Cardiac septum (tissue), 1 donor: ENCODE data around the gene ZBTB8OS. TPM values are rescaled to one million over a fixed set of nuclear protein-coding genes. Genes with fewer than 3 reads are reported as not detected.
"Not testable (repeated sequence)": the region's sequence is repeated elsewhere in the genome, so short reads cannot be mapped to it uniquely, and the experiment has no call there.

Source experiments
- DNase-seq: peaks from one replicate; pipeline ENCODE4 v3.0.0-alpha.2; 2020; ENCODE audit warnings: low spot score
- intact Hi-C: fragments of 100-400 bp; cut with DNase I; formaldehyde crosslinking; loops from one replicate; pipeline ENCODE4 v1.14.0; 2022
- long read RNA-seq: library from polyadenylated mRNA; unstranded; transcript quantifications from one replicate; pipeline ENCODE4 v2.0.0, GENCODE V29; 2021
- total RNA-seq: library from RNA; stranded (reverse); fragmentation: NEBNext Ultra II Directional; extraction: Animal tissue kit (Norgen Biotek cat#: 25700); gene quantifications from one replicate; pipeline ENCODE4 v1.2.1, GENCODE V29; 2021
- donor health status: DM: no; HTN: no; CAD: no.

ZBTB8OS gene
- 30.2 TPM for total RNA-seq
- long read RNA-seq, transcript ZBTB8OS-208 (7 exons, 1,601 nt), result major isoform, 7 of 16 reads
- long read RNA-seq, partial matches to known transcripts, result 0 of 16 reads
- long read RNA-seq, other reads (novel, unspliced or antisense), result 6 of 16 reads

- intact Hi-C loops, result loop anchor here (2.0 kb wide), 2 partner anchors 53 to 167 kb away; partner anchors contain the start of genes S100PBP, SYNC and YARS1
- DNase-seq, result peak; percentile 95
Measured at GRCh38 chr1:32650248-32650751, at the start of gene ZBTB8OS. TSS of gene ZBTB8OS (minus strand) at chr1:32650550. CDS start at chr1:32650529, 21 bp downstream.

- peak; percentile 3 for DNase-seq
Measured at GRCh38 chr1:32696996-32697395, 46.6 kb upstream of the ZBTB8OS start.

DNA sequence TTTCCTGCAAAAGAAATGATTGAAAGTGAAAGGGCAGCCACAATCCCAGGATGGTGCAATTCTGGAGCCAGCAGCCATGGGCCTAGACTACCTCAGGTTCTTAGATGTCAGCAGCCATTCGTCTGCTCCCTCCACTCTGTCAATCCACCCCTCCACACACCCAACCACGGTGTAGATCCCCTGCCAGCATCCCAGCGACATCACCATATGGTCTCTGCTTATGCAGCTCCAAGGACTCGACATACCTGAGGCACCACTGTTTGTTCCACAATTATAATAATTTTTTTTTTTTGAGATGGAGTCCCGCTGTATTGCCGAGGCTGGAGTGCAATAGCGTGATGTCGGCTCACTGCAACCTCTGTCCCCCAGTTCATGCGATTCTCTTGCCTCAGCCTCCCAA lies 45.7 kb upstream of the ZBTB8OS start:
- DNase-seq, result peak; percentile 6
- intact Hi-C loops, result no loop called here

More at GRCh38 chr1:32696996-32697395, 46.6 kb upstream of the ZBTB8OS start:
- intact Hi-C loops, result not testable (repeated sequence)

DNA sequence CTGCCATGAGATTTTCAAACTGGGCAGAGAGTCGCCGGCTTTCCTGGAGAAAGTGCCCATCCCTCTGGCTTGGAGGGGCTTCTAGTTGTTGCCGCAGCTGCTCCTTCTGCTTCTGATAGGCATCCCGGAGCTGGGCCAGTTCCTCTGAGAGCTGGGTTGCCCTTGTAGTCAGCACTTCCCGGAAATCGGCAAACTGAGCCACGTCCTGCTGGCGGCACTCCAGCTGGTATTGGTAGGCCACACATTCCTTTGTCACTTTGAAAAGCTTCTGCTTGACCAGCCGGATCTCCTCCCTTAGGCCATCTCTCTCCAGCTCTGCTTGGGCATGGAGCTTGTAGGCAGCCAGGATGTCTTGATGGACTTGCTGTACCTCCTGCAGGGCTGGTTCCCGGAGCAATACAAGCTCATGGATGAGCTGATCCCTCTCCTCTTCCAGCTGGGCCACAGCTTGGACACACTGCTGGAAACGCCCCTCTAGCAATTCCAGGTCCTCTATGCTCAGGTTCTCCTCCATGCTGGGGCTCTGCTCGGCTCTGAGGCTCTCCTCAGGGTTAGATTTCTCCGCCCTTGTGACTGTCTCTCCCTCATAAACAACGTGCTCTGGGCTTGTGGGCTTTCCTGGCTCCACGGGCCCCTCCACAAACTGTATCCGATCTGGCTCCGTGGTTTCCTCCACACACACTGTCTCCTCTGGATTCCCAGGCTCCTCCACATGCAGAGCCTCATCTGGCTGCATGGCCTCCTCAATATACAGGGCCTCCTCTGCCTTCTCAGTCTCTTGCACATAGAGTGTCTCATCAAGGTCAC lies 45.0 kb upstream of the ZBTB8OS start:
- peak; percentile 63 for DNase-seq
- intact Hi-C loops, result no loop called here

DNA sequence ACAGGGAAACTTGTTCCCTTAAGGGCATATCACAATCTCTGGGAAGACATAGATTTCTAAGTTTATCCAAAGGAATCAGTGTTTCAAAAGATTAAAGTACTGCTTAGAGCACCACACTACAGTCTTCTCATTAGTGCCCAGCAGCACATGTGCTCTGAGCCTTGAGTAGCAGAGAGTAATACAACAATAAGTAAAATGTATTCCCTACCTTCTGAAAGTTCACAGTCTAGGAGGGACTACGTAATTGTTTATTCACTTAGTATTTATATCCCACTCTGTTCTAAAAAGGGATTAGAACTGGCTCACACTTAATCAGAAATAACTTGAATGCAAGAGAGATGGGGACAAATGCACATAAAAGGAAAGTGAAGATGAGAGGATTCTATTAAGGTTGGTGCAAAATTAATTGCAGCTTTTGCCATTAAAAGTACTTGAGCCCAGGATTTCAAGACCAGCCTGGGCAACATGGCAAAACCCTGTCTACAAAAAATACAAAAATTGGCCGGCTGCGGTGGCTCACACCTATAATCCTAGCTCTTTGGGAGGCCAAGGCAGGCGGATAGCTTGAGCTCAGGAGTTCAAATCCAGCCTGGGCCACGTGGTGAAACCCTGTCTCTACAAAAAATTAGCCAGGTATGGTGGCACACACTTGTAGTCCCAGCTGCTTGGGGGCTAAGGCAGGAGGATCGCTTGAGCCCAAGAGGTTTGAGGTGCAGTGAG lies 43.3 kb upstream of the ZBTB8OS start:
- intact Hi-C loops, result no loop called here
- DNase-seq, result no peak

GRCh38 chr1:32686387-32686786 lies 36.0 kb upstream of the ZBTB8OS start:
- DNase-seq, result no peak
- intact Hi-C loops, result no loop called here

- no peak for DNase-seq
- intact Hi-C loops, result no loop called here
Measured at GRCh38 chr1:32685498-32685897, 35.1 kb upstream of the ZBTB8OS start.

GRCh38 chr1:32684167-32684811 lies 33.9 kb upstream of the ZBTB8OS start:
- no peak for DNase-seq
- intact Hi-C loops, result no loop called here

DNA sequence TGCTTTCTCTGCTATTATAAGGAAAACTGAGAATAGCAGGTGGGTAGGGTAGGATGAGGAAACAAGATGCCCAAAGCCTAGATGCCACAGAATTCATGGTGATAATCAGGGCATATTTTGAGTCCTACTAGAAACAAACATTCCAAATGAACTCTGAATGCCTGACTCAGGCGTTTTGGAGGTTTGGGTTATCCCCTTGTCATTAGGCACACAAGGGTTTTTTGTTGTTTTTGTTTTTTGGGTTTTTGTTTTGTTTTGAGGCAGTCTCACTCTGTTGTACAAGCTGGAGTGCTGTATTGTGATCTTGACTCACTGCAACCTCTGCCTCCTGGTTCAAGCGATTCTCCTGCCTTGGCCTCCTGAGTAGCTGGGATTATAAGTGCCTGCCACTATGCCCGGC lies 33.0 kb upstream of the ZBTB8OS start:
- intact Hi-C loops, result no loop called here
- no peak for DNase-seq

DNA sequence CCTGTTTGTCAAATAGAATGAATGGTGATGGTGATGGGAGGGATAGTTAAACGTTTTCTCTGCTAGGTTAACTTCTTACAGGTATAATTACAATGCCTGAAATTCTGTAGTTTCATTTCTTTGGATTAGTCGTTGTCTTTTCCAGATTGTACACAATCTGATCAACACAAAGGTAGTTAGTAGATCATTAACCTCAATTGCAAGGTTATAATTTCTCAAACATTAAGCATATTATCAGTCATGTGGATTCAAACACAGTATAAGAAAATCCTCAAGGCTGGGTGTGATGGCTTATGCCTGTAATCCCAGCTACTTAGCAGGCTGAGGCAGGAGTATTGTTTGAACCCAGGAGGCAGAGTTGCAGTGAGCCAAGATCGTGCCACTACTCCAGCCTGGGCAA lies 31.6 kb upstream of the ZBTB8OS start:
- DNase-seq, result no peak
- intact Hi-C loops, result no loop called here

GRCh38 chr1:32681509-32681908 lies 31.2 kb upstream of the ZBTB8OS start:
- intact Hi-C loops, result no loop called here
- DNase-seq, result no peak

DNA sequence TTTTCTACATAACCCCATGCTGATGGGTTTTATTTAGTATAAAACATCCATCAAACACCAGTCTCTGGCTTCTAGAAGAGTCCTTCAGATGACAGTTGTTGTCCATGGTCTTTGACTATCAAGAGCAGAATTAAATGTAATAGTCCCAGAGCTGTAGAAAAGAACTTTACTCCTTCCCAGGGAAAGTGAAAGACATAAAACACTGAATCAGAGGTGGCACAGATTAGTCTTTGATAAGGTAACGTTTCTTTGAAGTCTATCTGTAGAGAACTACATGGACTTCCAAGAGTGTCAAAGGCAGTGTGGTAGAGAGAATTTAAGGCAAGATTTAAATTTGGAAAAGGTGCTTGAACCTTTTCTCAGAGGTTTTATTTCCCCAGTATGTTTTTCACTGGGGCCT lies 30.3 kb upstream of the ZBTB8OS start:
- intact Hi-C loops, result no loop called here
- no peak for DNase-seq

DNA sequence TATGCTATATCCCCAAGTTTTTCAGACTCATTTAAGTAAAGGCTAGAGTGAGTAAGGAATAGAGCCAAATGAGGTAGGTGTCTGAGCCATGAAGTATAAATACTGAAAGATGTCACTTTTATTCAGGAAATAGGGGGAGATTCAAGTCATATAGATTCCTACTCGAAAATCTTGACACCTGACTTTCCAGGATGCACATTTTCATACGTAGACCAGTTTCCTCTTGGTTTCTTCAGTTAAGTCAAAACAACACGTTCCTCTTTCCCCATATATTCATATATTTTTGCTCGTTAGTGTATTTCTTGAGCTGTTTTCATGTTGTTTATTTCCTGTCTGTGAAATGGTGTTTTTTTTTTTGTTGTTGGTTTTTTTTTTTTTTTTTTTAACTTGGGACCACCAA lies 29.6 kb upstream of the ZBTB8OS start:
- intact Hi-C loops, DNase-seq: not testable (repeated sequence)

DNA sequence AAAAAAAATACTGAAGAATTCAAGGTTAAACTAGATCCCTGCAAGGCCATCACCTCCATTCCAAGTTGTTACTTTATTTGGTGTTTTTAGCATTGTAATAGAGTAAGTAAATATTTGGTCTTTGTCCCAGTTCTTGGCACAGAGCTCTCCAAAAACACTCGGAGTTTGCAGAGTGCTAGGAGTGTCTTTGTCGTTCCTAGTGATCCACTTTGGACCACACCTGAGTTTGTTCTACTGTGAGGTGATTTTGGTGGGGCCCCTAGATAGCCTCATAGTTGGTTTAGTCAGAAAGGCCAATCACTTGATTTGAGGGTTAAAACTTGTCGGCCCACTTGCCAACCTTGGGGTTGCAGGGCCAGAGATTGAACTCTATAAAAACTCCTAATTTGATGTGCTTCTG lies 26.6 kb upstream of the ZBTB8OS start:
- no peak for DNase-seq
- intact Hi-C loops, result no loop called here

GRCh38 chr1:32668716-32669115 lies 18.4 kb upstream of the ZBTB8OS start:
- intact Hi-C loops, DNase-seq: not testable (repeated sequence)

DNA sequence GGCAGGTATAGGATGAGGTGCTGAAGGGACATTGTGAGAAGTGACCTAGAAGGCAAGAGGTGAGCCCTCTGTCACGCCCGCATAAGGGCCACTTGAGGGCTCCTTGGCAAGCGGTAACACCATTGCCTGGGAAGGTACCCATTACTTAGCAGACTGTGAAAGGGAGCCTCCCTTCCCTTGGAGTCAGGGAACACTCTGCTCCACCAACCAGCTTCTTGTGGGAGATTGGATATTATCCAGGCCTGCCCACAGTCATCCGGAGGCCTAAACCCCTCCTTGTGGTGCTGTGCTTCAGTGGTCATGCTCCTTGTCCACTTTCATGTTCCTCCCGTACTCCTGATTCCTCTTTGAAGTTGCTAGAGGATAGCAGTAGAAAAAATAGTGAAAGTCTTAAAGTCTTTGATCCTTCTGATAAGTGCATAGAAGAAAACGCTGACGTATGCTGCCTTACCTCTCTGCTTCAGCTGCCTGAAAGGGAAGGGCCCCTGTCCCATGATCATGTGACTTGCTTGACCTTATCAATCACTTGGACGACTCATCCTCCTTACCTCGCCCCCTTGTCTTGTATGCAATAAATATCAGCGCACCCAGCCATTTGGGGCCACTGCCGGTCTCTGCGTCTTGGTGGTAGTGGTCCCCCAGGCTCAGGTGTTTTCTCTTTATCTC lies 16.7 kb upstream of the ZBTB8OS start:
- DNase-seq, result no peak
- intact Hi-C loops, result no loop called here

DNA sequence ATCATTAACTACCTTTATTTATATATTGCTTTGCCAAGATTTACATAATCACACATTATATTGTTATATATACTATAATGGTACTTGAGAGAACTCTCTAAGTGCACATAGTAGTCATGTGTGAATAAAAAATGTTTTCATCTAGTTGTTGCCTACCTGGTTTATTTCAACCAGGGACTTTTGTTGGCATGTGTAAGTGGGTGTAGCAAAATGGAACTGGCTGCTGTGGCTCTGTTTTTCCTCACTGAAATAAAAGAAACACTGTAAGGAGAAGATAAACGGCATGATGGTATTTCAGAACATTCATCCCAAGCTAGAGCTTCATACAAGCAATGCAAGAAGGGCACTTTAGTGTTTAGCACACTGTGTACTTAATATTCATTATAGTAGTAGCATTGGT lies 15.6 kb upstream of the ZBTB8OS start:
- intact Hi-C loops, result no loop called here
- DNase-seq, result no peak

DNA sequence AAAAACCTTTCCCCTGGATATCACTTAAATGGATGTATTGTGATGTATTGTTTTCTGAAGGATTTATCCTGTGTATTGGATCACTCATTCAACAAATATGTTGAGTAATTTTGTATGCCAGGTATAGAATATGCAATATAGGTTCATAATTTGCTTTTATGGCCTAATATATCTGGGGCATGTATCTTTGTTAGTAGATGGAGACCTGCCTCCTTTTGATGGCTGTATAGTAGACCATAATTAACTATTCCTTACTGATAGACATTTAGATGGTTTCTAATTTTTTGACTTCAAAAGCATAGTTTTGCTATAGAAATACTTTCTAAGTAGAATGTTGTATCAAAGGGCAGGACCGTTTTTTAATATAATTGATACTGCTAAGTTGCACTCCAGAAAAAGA lies 9.2 kb upstream of the ZBTB8OS start:
- DNase-seq, result no peak
- intact Hi-C loops, result no loop called here

- DNase-seq, result no peak
- intact Hi-C loops, result no loop called here
Measured at GRCh38 chr1:32652244-32652962, 2.1 kb upstream of the ZBTB8OS start.
